Lung (tissue), 12 donors: ENCODE measurements around the gene ATAD3B. TPM values are rescaled to one million over a fixed set of nuclear protein-coding genes. Genes with fewer than 3 reads are reported as not detected.

Experiments
- ATAC-seq: fragments of 200-7000 bp; cut with Tn5 transposase; one replicate; pipeline ENCODE4 v1.9.1; 2020; ENCODE audit warnings: moderate number of reproducible peaks; ENCODE audit not compliant: insufficient read depth, low FRiP score
- DNase-seq, 3 donors: peaks; one replicate each; pipeline ENCODE4 v3.0.0-alpha.2; 2013 to 2017
- H3K27ac ChIP-seq, 2 donors: one replicate each; pipeline ENCODE4 v1.5.1; 2013; ENCODE audit warnings: mild to moderate bottlenecking in 2 of 2, moderate library complexity in 2 of 2, control low read depth in 1 of 2, inconsistent platforms in 1 of 2, low read depth in 1 of 2, low read length in 1 of 2
- H3K27me3 ChIP-seq, 3 donors: one replicate each; pipeline ENCODE4 v1.5.1; 2013; ENCODE audit warnings: low read length in 2 of 3; ENCODE audit not compliant: control insufficient read depth in 3 of 3, insufficient read depth in 3 of 3
- H3K36me3 ChIP-seq, 4 donors: one replicate each; pipeline ENCODE4 v1.5.1; 2013; ENCODE audit warnings: low read length in 4 of 4, mild to moderate bottlenecking in 1 of 4, moderate library complexity in 1 of 4; ENCODE audit not compliant: control insufficient read depth in 4 of 4, insufficient read depth in 4 of 4
- H3K4me1 ChIP-seq, 5 donors: one replicate each; pipeline ENCODE4 v1.5.1; 2013; ENCODE audit warnings: low read length in 5 of 5, mild to moderate bottlenecking in 2 of 5, moderate library complexity in 1 of 5; ENCODE audit not compliant: control insufficient read depth in 5 of 5, insufficient read depth in 5 of 5
- H3K4me3 ChIP-seq: one replicate; pipeline ENCODE4 v1.5.1; 2013; ENCODE audit warnings: mild to moderate bottlenecking, control low read depth, moderate library complexity
- H3K9ac ChIP-seq, 2 donors: one replicate each; pipeline ENCODE4 v1.5.1; 2013; ENCODE audit warnings: low read length in 2 of 2, control low read depth in 1 of 2; ENCODE audit not compliant: insufficient read depth in 1 of 2
- H3K9me3 ChIP-seq, 4 donors: one replicate each; pipeline ENCODE4 v1.5.1; 2013; ENCODE audit warnings: low read length in 3 of 4, mild to moderate bottlenecking in 1 of 4, moderate library complexity in 1 of 4; ENCODE audit not compliant: control insufficient read depth in 4 of 4, insufficient read depth in 3 of 4
- WGBS, 2 donors: extraction: QIAGEN DNeasy Blood & Tissue Kit; methylation state at CpG; one replicate each; pipeline ENCODE4 v1.1.7; 2013; 5-methylcytosine and 5-hydroxymethylcytosine counted together
- polyA plus RNA-seq, 2 donors: library from polyadenylated mRNA; stranded (reverse); fragments of 200-250 nt; gene quantifications; one replicate each; pipeline ENCODE4 v1.2.1, GENCODE V29; 2013
- total RNA-seq, 2 donors: library from RNA; depleted of rRNA in 1 of 2; stranded (reverse); fragments of >200 nt in 1 of 2; gene quantifications; one replicate each; pipeline ENCODE4 v1.2.1, GENCODE V29; 2014 to 2021
- TF ChIP-seq, protein P1 (sequence below): IDR thresholded peaks from 2 replicates; pipeline ENCODE4 v1.5.1; 2012; ENCODE audit warnings: mild to moderate bottlenecking; ENCODE audit errors: control extremely low read depth, extremely low read depth
- donor health status: control.
- donor health status: control.
- donor health status: Bipolar disorder and iron deficiency.
- donor health status: healthy.
- donor health status: DM: yes; HTN: yes; CAD: no.

Gene ATAD3B
- total and polyA plus RNA-seq, 4 donors: 21.6 to 39.0 (median 28.0) TPM

DNA sequence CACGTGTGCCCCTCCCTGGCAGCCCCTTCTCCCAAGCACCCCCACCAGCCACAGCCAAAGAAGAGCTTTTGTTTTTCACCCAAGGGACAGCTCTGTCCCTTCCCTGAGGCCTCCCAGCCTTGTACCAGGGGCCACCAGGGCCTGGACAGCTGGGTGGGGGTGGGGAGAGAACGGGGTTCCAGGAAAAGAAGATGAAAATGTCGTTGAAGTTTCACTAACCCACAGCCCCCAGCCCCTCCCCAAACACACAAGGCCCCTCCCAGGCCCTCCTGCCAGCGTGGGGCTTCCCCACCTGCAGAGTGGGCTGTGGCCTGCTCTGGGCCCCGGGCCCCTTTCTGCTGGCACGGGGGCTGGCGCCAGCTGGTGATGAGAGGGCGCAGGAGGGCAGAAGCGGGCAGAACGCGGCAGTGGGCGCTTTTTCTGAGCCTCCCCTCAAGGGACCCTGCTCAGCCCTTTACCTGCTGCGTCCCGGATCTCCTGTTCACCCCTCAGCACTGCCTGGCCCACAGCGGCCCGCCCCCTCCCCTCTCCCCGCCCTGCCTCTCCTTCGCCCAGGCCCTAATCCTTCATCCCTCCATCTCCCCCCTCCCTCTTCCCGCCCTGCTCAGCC is 45.0 kb upstream of the ATAD3B start:
- H3K4me3 ChIP-seq: no peak overlapping the region
- 27 to 41% methylated on average over 12 to 19 of the region's 19 CpGs for WGBS, 2 donors

DNA sequence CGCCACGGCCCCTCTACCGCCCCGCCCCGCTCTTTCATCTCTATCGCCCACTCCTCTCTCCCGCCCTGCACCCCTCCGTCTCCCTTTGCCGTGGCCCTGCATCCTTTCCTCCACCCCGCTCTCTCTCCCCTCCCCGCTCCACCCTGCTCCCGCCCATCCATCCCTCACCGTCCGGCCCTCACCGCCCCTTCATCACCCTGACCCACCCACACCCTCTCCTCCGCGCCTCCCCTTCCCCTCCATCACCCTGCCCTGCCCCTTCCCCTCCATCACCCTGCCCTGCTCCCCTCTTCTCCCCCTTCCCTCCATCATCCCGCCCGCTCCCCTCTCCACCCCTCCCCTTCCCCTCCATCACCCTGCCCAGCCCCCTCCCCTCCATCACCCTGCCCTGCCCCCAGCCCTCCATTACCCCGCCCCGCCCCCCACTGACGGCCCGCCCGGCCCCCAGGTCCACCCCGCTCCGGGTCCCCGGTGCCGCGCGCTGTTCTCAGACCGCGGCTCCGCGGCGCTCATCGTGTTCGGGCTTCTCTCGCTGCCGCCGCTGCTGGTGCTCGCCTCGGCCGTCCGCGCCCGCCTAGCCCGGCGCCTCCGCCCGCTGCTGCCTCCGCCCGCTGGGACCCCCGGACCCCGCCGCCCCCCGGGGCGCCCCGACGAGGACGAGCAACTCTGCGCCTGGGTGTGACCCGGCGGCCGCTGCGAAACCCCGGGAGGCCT is 44.3 kb upstream of the ATAD3B start:
- TF ChIP-seq, protein P1, sequence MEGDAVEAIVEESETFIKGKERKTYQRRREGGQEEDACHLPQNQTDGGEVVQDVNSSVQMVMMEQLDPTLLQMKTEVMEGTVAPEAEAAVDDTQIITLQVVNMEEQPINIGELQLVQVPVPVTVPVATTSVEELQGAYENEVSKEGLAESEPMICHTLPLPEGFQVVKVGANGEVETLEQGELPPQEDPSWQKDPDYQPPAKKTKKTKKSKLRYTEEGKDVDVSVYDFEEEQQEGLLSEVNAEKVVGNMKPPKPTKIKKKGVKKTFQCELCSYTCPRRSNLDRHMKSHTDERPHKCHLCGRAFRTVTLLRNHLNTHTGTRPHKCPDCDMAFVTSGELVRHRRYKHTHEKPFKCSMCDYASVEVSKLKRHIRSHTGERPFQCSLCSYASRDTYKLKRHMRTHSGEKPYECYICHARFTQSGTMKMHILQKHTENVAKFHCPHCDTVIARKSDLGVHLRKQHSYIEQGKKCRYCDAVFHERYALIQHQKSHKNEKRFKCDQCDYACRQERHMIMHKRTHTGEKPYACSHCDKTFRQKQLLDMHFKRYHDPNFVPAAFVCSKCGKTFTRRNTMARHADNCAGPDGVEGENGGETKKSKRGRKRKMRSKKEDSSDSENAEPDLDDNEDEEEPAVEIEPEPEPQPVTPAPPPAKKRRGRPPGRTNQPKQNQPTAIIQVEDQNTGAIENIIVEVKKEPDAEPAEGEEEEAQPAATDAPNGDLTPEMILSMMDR: no peak
- DNase-seq (peak; percentile 67 to 81 (median 79)), ATAC-seq (no peak)
- H3K4me3 ChIP-seq: no peak overlapping the region
- H3K9ac ChIP-seq: no peak overlapping the region
- no peaks in the 10 kb centered on the region for H3K36me3 ChIP-seq
- no peaks in the 10 kb centered on the region for H3K9me3 ChIP-seq
- H3K4me1 ChIP-seq: peaks cover 0 to 39% (median 19%) of the 10 kb centered on the region in 5 donors
- H3K27ac ChIP-seq: no peak overlapping the region
- H3K27me3 ChIP-seq: no peaks in the 10 kb centered on the region
- WGBS, 2 donors: 8 to 13% methylated on average over 48 to 66 of the region's 66 CpGs

More for the DNA sequence above, 45.0 kb upstream of the ATAD3B start:
- TF ChIP-seq, protein P1: no peak
- H3K9me3 ChIP-seq: no peaks in the 10 kb centered on the region
- no peak overlapping the region for H3K9ac ChIP-seq
- peaks cover 0 to 34% (median 16%) of the 10 kb centered on the region in 5 donors for H3K4me1 ChIP-seq
- DNase-seq: no peak
- no peak for ATAC-seq
- H3K36me3 ChIP-seq: no peaks in the 10 kb centered on the region
- no peak overlapping the region for H3K27ac ChIP-seq
- H3K27me3 ChIP-seq: no peaks in the 10 kb centered on the region

DNA sequence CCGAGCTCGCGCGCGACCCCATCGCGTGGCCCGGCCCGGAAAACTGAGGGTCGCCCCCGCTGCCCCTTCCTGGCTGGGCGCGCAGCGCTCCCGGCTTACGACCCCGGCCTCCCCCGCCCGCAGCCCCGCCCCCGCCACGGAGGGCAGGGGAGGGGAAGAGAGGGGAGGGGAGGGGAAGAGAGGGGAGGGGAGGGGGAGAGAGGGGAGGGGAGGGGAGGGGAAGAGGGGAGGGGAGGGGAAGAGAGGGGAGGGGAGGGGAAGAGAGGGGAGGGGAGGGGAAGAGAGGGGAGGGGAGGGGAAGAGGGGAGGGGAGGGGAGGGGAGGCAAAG is 43.8 kb upstream of the ATAD3B start:
- 3% methylated on average over 14 of the region's 22 CpGs; no CpG with 5 or more reads in 1 of the 2 donors for WGBS, 2 donors
- TF ChIP-seq, protein P1: no peak
- Histone ChIP-seq H3K9me3 (no peaks in the 10 kb centered on the region), H3K4me3 (no peak overlapping the region), H3K9ac (no peak overlapping the region), H3K4me1 (peaks cover 0 to 39% (median 25%) of the 10 kb centered on the region in 5 donors), H3K27ac (no peak overlapping the region), H3K27me3 (no peaks in the 10 kb centered on the region), H3K36me3 (no peaks in the 10 kb centered on the region)
- ATAC-seq: no peak
- no peak for DNase-seq
